PC-9 (cell line): Measurements from ENCODE around the gene CDH13. TPM values are rescaled to one million over a fixed set of nuclear protein-coding genes. Genes with fewer than 3 reads are reported as not detected.

ENCODE experiments used
- BruUV-seq: library from RNA; stranded (reverse); fragments of 400-500 nt; replicated peaks from 2 replicates; lab custom pipeline; 2021; lab: Mats Ljungman, UMichigan
- CTCF ChIA-PET: fragments of 300-600 bp; sonication (Branson Sonifier 250); formaldehyde crosslinking; loops from one replicate; lab custom pipeline; 2022; ENCODE audit warnings: antibody characterized with exemption; lab: Charles Lee
- POLR2A ChIA-PET: fragments of 300-600 bp; sonication (Branson Sonifier 250); formaldehyde crosslinking; loops from one replicate; lab custom pipeline; 2022; ENCODE audit warnings: antibody characterized with exemption; ENCODE audit not compliant: unreplicated experiment; lab: Charles Lee
- DNase-seq, 2 experiments: peaks; one replicate each; pipeline versions ENCODE4 v3.0.0 to v3.0.0-alpha.2; 2015 to 2022; ENCODE audit warnings: mixed read lengths in 1 of 2
- H2AFZ ChIP-seq: fragments of 200-600 bp; sonication (generic); 2 replicates; pipeline ENCODE4 v1.8.1; 2017; ENCODE audit warnings: antibody characterized with exemption
- H3F3A ChIP-seq: fragments of 200-600 bp; sonication (generic); 2 replicates; pipeline ENCODE4 v1.8.1; 2017; ENCODE audit warnings: antibody characterized with exemption, mild to moderate bottlenecking, low read depth; ENCODE audit not compliant: insufficient read depth
- H3K27ac ChIP-seq: fragments of 200-600 bp; sonication (generic); 2 replicates; pipeline ENCODE4 v1.6.1; 2016; ENCODE audit warnings: mixed run types
- H3K27me3 ChIP-seq: fragments of 200-600 bp; sonication (generic); 2 replicates; pipeline ENCODE4 v1.6.1; 2016; ENCODE audit warnings: low read depth, mixed run types; ENCODE audit not compliant: insufficient read depth
- H3K36me3 ChIP-seq: fragments of 200-600 bp; sonication (generic); 2 replicates; pipeline ENCODE4 v1.6.1; 2016; ENCODE audit warnings: low read depth, mixed run types
- H3K4me1 ChIP-seq: fragments of 200-600 bp; sonication (generic); replicated peaks from 2 replicates; pipeline ENCODE4 v1.6.1; 2016; ENCODE audit warnings: mixed run types; ENCODE audit not compliant: insufficient read depth
- H3K4me2 ChIP-seq: fragments of 200-600 bp; sonication (generic); 2 replicates; pipeline ENCODE4 v1.6.1; 2017; ENCODE audit warnings: mixed run types
- H3K4me3 ChIP-seq: fragments of 200-600 bp; sonication (generic); 2 replicates; pipeline ENCODE4 v1.6.1; 2016; ENCODE audit warnings: mixed run types
- H3K79me2 ChIP-seq: fragments of 200-600 bp; sonication (generic); 2 replicates; pipeline ENCODE4 v1.6.1; 2017; ENCODE audit warnings: low read depth, mixed run types
- H3K9me2 ChIP-seq: fragments of 200-600 bp; sonication (generic); 2 replicates; pipeline ENCODE4 v1.8.1; 2017; ENCODE audit warnings: mild to moderate bottlenecking; ENCODE audit not compliant: insufficient read depth
- H3K9me3 ChIP-seq: fragments of 200-600 bp; sonication (generic); 2 replicates; pipeline ENCODE4 v1.8.1; 2016; ENCODE audit warnings: low read depth; ENCODE audit not compliant: insufficient read depth
- H4K20me1 ChIP-seq: fragments of 200-600 bp; sonication (generic); 2 replicates; pipeline ENCODE4 v1.8.1; 2017; ENCODE audit not compliant: insufficient read depth
- EZH2 ChIP-seq: fragments of 200-600 bp; sonication (generic); IDR thresholded peaks from 2 replicates; pipeline ENCODE4 v1.8.0; 2017; ENCODE audit warnings: antibody characterized with exemption, low read depth
- intact Hi-C: fragments of 100-400 bp; cut with micrococcal nuclease; formaldehyde crosslinking; loops from one replicate; pipeline ENCODE4 v1.10.0; 2022; ENCODE audit not compliant: unreplicated experiment
- total RNA-seq: library from RNA; stranded (reverse); gene quantifications from 2 replicates; pipeline ENCODE4 v1.2.3, GENCODE V29; 2021
- TF ChIP-seq, protein P1 (sequence below): fragments of 200-600 bp; sonication (generic); conservative IDR thresholded peaks from 2 replicates; pipeline ENCODE4 v1.6.1; 2017; ENCODE audit warnings: mixed run types, antibody characterized with exemption, mild to moderate bottlenecking, moderate library complexity

Gene CDH13
- total RNA-seq, 1 experiment from 2014 or later = 0.24 TPM

DNA sequence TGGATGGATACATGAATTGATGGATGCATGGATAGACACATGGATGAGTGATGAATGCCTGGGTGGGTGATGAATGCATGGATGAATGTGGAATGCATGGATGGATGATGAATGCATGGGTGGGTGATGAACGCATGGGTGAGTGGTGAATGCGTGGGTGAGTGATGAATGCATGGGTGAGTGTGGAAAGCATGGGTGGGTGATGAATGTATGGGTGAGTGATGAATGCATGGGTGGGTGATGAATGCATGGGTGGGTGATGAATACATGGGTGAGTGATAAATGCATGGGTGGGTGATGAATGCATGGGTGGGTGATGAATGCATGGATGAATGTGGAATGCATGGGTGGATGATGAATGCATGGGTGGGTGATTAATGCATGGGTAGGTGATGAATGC is 1097.1 kb downstream of the CDH13 start:
- H2AFZ ChIP-seq = no peak overlapping the region
- H3K9me3 ChIP-seq = no peaks in the 10 kb centered on the region
- no peaks in the 10 kb centered on the region for H4K20me1 ChIP-seq
- BruUV-seq = no TSS peak
- DNase-seq = no peak
- H3K9me2 ChIP-seq = no peaks in the 10 kb centered on the region
- intact Hi-C loops = no loop called here
- H3K4me2 ChIP-seq = no peak overlapping the region
- TF ChIP-seq, protein P1, sequence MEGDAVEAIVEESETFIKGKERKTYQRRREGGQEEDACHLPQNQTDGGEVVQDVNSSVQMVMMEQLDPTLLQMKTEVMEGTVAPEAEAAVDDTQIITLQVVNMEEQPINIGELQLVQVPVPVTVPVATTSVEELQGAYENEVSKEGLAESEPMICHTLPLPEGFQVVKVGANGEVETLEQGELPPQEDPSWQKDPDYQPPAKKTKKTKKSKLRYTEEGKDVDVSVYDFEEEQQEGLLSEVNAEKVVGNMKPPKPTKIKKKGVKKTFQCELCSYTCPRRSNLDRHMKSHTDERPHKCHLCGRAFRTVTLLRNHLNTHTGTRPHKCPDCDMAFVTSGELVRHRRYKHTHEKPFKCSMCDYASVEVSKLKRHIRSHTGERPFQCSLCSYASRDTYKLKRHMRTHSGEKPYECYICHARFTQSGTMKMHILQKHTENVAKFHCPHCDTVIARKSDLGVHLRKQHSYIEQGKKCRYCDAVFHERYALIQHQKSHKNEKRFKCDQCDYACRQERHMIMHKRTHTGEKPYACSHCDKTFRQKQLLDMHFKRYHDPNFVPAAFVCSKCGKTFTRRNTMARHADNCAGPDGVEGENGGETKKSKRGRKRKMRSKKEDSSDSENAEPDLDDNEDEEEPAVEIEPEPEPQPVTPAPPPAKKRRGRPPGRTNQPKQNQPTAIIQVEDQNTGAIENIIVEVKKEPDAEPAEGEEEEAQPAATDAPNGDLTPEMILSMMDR = no peak
- H3F3A ChIP-seq = no peaks in the 10 kb centered on the region
- H3K36me3 ChIP-seq = no peaks in the 10 kb centered on the region
- ChIA-PET POLR2A (no interaction called here), CTCF (no interaction called here)
- H3K79me2 ChIP-seq = no peaks in the 10 kb centered on the region
- H3K27ac ChIP-seq = no peak overlapping the region
- no peak overlapping the region for H3K4me3 ChIP-seq
- peaks cover 59% of the 10 kb centered on the region for H3K27me3 ChIP-seq
- H3K4me1 ChIP-seq = no peaks in the 10 kb centered on the region

DNA sequence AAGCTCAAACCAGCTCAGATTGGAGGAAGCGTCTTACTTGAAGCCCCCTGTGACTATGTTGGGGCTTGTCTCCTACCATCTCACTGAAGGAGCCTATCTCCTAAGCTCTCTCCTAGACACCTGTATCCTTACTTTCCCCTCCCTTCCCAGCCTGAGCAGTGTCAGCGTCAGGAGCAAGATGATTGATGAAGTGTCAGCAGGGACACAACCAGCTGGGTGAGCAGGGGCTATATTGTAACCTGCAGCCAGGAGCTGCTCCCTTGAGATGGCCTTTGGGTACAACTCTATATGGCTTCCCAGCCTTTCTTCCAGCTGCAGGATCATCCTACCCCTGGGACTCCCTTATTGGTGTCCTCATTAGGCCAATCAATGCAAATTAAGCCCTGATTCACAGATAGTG is 1097.8 kb downstream of the CDH13 start:
- no TSS peak for BruUV-seq
- H3K36me3 ChIP-seq = no peaks in the 10 kb centered on the region
- no peak overlapping the region for H3K27ac ChIP-seq
- H3K4me2 ChIP-seq = no peak overlapping the region
- H2AFZ ChIP-seq = no peak overlapping the region
- ChIA-PET POLR2A (no interaction called here), CTCF (no interaction called here)
- no peak for DNase-seq
- no peaks in the 10 kb centered on the region for H4K20me1 ChIP-seq
- no peak overlapping the region for H3K4me3 ChIP-seq
- H3K79me2 ChIP-seq = no peaks in the 10 kb centered on the region
- no peaks in the 10 kb centered on the region for H3K9me2 ChIP-seq
- no peaks in the 10 kb centered on the region for H3K9me3 ChIP-seq
- TF ChIP-seq, protein P1 = no peak
- TF ChIP-seq EZH2 = no peak
- intact Hi-C loops = no loop called here
- peaks cover 57% of the 10 kb centered on the region for H3K27me3 ChIP-seq
- no peaks in the 10 kb centered on the region for H3K4me1 ChIP-seq
- H3F3A ChIP-seq = no peaks in the 10 kb centered on the region

DNA sequence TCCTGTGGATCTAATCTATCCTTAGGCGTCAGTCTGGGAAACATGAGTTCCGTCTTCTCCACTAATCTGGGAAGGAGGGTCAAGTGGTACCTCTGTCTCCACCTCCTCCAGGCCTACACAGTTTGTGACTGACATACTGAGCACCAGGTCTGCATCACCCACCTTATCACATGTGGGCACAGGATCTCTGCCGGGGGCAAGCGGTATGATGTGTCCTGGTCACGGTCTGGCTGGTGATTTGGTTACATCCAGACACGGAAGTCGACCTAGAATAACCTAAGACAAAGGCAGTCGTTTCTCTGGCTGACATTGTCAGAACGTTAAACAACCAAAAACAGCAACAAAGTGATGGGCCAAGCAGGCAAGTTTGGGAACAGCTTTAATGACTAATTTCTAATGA is 1098.5 kb downstream of the CDH13 start:
- H3K9me2 ChIP-seq = no peaks in the 10 kb centered on the region
- intact Hi-C loops = no loop called here
- H3K79me2 ChIP-seq = no peaks in the 10 kb centered on the region
- H3K4me2 ChIP-seq = no peak overlapping the region
- ChIA-PET POLR2A (no interaction called here), CTCF (no interaction called here)
- no peaks in the 10 kb centered on the region for H3K36me3 ChIP-seq
- H3K4me1 ChIP-seq = no peaks in the 10 kb centered on the region
- H3K4me3 ChIP-seq = no peak overlapping the region
- H2AFZ ChIP-seq = no peak overlapping the region
- no peaks in the 10 kb centered on the region; the same call in 1 of the 2 replicates for H4K20me1 ChIP-seq
- TF ChIP-seq, protein P1 = no peak
- no peak for TF ChIP-seq EZH2
- no peak overlapping the region for H3K27ac ChIP-seq
- no TSS peak for BruUV-seq
- H3F3A ChIP-seq = no peaks in the 10 kb centered on the region
- H3K9me3 ChIP-seq = no peaks in the 10 kb centered on the region
- peaks cover 60% of the 10 kb centered on the region for H3K27me3 ChIP-seq
- no peak for DNase-seq
